ENCODE data around the gene PCDHA4. TPM values are rescaled to one million over a fixed set of nuclear protein-coding genes. Genes with fewer than 3 reads are reported as not detected.

The PCDHA4 gene
- total and polyA plus RNA-seq, 2 of the 13 experiments (the other 11 are each of a cell fraction or from before 2014, with no cell fraction given): not detected

- DNase-seq (ENCODE audit: low spot score): no peak
- no peak for FAIRE-seq
Observed at GRCh38 chr5:140857177-140857986, 50.5 kb downstream of the PCDHA4 start.

GRCh38 chr5:140857987-140858240 lies 51.0 kb downstream of the PCDHA4 start:
- no peak for DNase-seq (ENCODE audit: low spot score)
- Histone ChIP-seq H3K4me1 (ENCODE audit: insufficient read depth, low read length) (no peaks in the 10 kb centered on the region), H3K4me2 (ENCODE audit: low read depth, low read length) (no peak overlapping the region), H3K79me2 (ENCODE audit: insufficient read depth, low read length) (no peaks in the 10 kb centered on the region), H3K27ac (ENCODE audit: extremely low read length, insufficient read depth, low read length) (no peak overlapping the region), H3K4me3 (replicated peaks in 1 of 3; ENCODE audit: insufficient read depth in 1 of 3, low read depth in 2 of 3, low read length in 3 of 3) (no peak overlapping the region), H3K27me3 (ENCODE audit: control insufficient read depth in 1 of 2, insufficient read depth in 2 of 2, low read length in 2 of 2) (no peaks in the 10 kb centered on the region), H3K9ac (ENCODE audit: insufficient read depth, low read depth, low read length) (no peak overlapping the region), H4K20me1 (ENCODE audit: insufficient read depth, low read length) (no peaks in the 10 kb centered on the region), H2AFZ (ENCODE audit: low read length) (no peak overlapping the region), H3K9me3 (ENCODE audit: low read length) (no peaks in the 10 kb centered on the region), H3K36me3 (replicated peaks in 1 of 2; ENCODE audit: control insufficient read depth in 1 of 2, insufficient read depth in 2 of 2, low read length in 2 of 2) (no peaks in the 10 kb centered on the region)
- no peak for FAIRE-seq
- in situ Hi-C loops (cut with HindIII; ENCODE audit: extremely low pct_ligation_motif_present, low pct_unique_long_range_greater_than_20kb): no loop called here
- BruUV-seq (replicated peaks): no TSS peak
- no peak for ATAC-seq
- POLR2A ChIA-PET: no interaction called here
- 78% methylated on average over 15 of the region's 22 CpGs for WGBS (ENCODE audit: low lambda C conversion rate)
- CTCF ChIA-PET (ENCODE audit: low intra/inter-chr PET ratio, low total read pairs): no interaction called here
- intact Hi-C loops (cut with micrococcal nuclease; ENCODE audit: unreplicated experiment): no loop called here
- TF ChIP-seq SMARCC2 (IDR thresholded peaks at IDR 0.05) (no peak), ZNF598 (CRISPR knock-in tag; IDR thresholded peaks at IDR 0.05; ENCODE audit: borderline replicate concordance) (no peak), ZNF678 (CRISPR knock-in tag; IDR thresholded peaks at IDR 0.05) (no peak), PRDM4 (CRISPR knock-in tag; IDR thresholded peaks at IDR 0.05; ENCODE audit: borderline replicate concordance) (no peak), RARG (CRISPR knock-in tag; IDR thresholded peaks at IDR 0.05; ENCODE audit: low read depth) (no peak), MXD1 (CRISPR knock-in tag; IDR thresholded peaks at IDR 0.05) (no peak), ZNF367 (CRISPR knock-in tag; IDR thresholded peaks at IDR 0.05; ENCODE audit: borderline replicate concordance) (no peak), MEF2D (CRISPR knock-in tag; IDR thresholded peaks at IDR 0.05) (no peak), CHD2 (IDR thresholded peaks at IDR 0.05; ENCODE audit: low read depth, low read length) (no peak), AGO2 (optimal IDR thresholded peaks at IDR 0.05; ENCODE audit: low read depth, low read length) (no peak), NFE2L1 (CRISPR knock-in tag; IDR thresholded peaks at IDR 0.05; ENCODE audit: borderline replicate concordance) (no peak), EHMT2 (IDR thresholded peaks at IDR 0.05; ENCODE audit: borderline replicate concordance, low read depth, low read length) (no peak), ESRRA (CRISPR knock-in tag; IDR thresholded peaks at IDR 0.05; ENCODE audit: low read depth) (no peak)

More at GRCh38 chr5:140857177-140857986, 50.5 kb downstream of the PCDHA4 start:
- Histone ChIP-seq H3K27ac (ENCODE audit: extremely low read length, insufficient read depth, low read length) (no peak overlapping the region), H3K27me3 (ENCODE audit: control insufficient read depth in 1 of 2, insufficient read depth in 2 of 2, low read length in 2 of 2) (no peaks in the 10 kb centered on the region), H2AFZ (ENCODE audit: low read length) (no peak overlapping the region), H3K4me1 (ENCODE audit: insufficient read depth, low read length) (no peaks in the 10 kb centered on the region), H3K36me3 (replicated peaks in 1 of 2; ENCODE audit: control insufficient read depth in 1 of 2, insufficient read depth in 2 of 2, low read length in 2 of 2) (no peaks in the 10 kb centered on the region), H3K4me3 (replicated peaks in 1 of 3; ENCODE audit: insufficient read depth in 1 of 3, low read depth in 2 of 3, low read length in 3 of 3) (no peak overlapping the region), H4K20me1 (ENCODE audit: insufficient read depth, low read length) (no peaks in the 10 kb centered on the region), H3K9me3 (ENCODE audit: low read length) (no peaks in the 10 kb centered on the region), H3K4me2 (ENCODE audit: low read depth, low read length) (no peak overlapping the region), H3K79me2 (ENCODE audit: insufficient read depth, low read length) (no peaks in the 10 kb centered on the region), H3K9ac (ENCODE audit: insufficient read depth, low read depth, low read length) (no peak overlapping the region)
- TF ChIP-seq GPN1 (CRISPR knock-in tag; IDR thresholded peaks at IDR 0.05; ENCODE audit: borderline replicate concordance): no peak
- no peak for TF ChIP-seq ZNF30 (CRISPR knock-in tag; IDR thresholded peaks at IDR 0.05)
- TF ChIP-seq ZNF740 (CRISPR knock-in tag; IDR thresholded peaks at IDR 0.05): no peak
- TF ChIP-seq KLF13 (CRISPR knock-in tag; IDR thresholded peaks at IDR 0.05): no peak
- TF ChIP-seq ZNF326 (CRISPR knock-in tag; IDR thresholded peaks at IDR 0.05; ENCODE audit: borderline replicate concordance): no peak
- no peak for TF ChIP-seq KDM3A (CRISPR knock-in tag; IDR thresholded peaks at IDR 0.05; ENCODE audit: low read depth)
- intact Hi-C loops (cut with micrococcal nuclease; ENCODE audit: unreplicated experiment) (no loop called here), in situ Hi-C loops (cut with HindIII; ENCODE audit: extremely low pct_ligation_motif_present, low pct_unique_long_range_greater_than_20kb) (no loop called here)
- 90% methylated on average over 93 of the region's 94 CpGs for WGBS (ENCODE audit: low lambda C conversion rate)
- BruUV-seq (replicated peaks): no TSS peak
- CTCF ChIA-PET (ENCODE audit: low intra/inter-chr PET ratio, low total read pairs): no interaction called here
- ATAC-seq: no peak
- POLR2A ChIA-PET: no interaction called here

Measured in HepG2 (cell line).